DOHH2 (cell line): ENCODE data around the gene KCTD14.
"Not testable (repeated sequence)": the region's sequence is repeated elsewhere in the genome, so short reads cannot be mapped to it uniquely, and the experiment has no call there.

Experiments used
- H3F3A ChIP-seq: fragments of 200-600 bp; sonication (generic), shearing (Covaris generic); 2 replicates; pipeline ENCODE4 v1.6.0; 2016; ENCODE audit warnings: antibody characterized with exemption, mild to moderate bottlenecking; ENCODE audit not compliant: control insufficient read depth, insufficient read depth
- H3K27ac ChIP-seq: fragments of 200-600 bp; sonication (generic); 2 replicates; pipeline ENCODE4 v1.5.1; 2014; ENCODE audit warnings: low read depth, mild to moderate bottlenecking, low read length, moderate library complexity
- H3K27me3 ChIP-seq: fragments of 200-600 bp; sonication (generic); 2 replicates; pipeline ENCODE4 v1.6.1; 2014; ENCODE audit warnings: mild to moderate bottlenecking, low read length, mixed read lengths; ENCODE audit not compliant: control insufficient read depth
- H3K36me3 ChIP-seq: fragments of 200-600 bp; sonication (generic); 2 replicates; pipeline ENCODE4 v1.6.1; 2014; ENCODE audit warnings: mild to moderate bottlenecking, low read length, moderate library complexity, mixed read lengths; ENCODE audit not compliant: control insufficient read depth
- H3K4me1 ChIP-seq: fragments of 200-600 bp; sonication (generic); 2 replicates; pipeline ENCODE4 v1.6.1; 2014; ENCODE audit warnings: mild to moderate bottlenecking, low read length, mixed read lengths; ENCODE audit not compliant: control insufficient read depth
- H3K4me2 ChIP-seq: fragments of 200-600 bp; sonication (generic); 2 replicates; pipeline ENCODE4 v1.6.0; 2014; ENCODE audit warnings: mild to moderate bottlenecking, low read length, moderate library complexity
- H3K4me3 ChIP-seq: fragments of 200-600 bp; sonication (generic); 2 replicates; pipeline ENCODE4 v1.5.1; 2014; ENCODE audit warnings: mild to moderate bottlenecking, low read length, mixed read lengths
- H3K79me2 ChIP-seq: fragments of 200-600 bp; sonication (generic); 2 replicates; pipeline ENCODE4 v1.6.1; 2014; ENCODE audit warnings: mild to moderate bottlenecking, low read length, mixed read lengths; ENCODE audit not compliant: control insufficient read depth
- H3K9me2 ChIP-seq: fragments of 200-600 bp; sonication (generic); replicated peaks from 2 replicates; pipeline ENCODE4 v1.6.1; 2014; ENCODE audit warnings: mild to moderate bottlenecking, low read length, mixed read lengths; ENCODE audit not compliant: control insufficient read depth
- H3K9me3 ChIP-seq: fragments of 200-600 bp; sonication (generic); 2 replicates; pipeline ENCODE4 v1.6.1; 2014; ENCODE audit warnings: antibody characterized with exemption, low read length, mixed read lengths; ENCODE audit not compliant: control insufficient read depth, insufficient read depth
- H4K20me1 ChIP-seq: fragments of 200-600 bp; sonication (generic); 2 replicates; pipeline ENCODE4 v1.6.0; 2014; ENCODE audit warnings: low read depth, mild to moderate bottlenecking, antibody characterized with exemption, low read length, moderate library complexity; ENCODE audit not compliant: control insufficient read depth, insufficient read depth
- EZH2phosphoT487 ChIP-seq: fragments of 200-600 bp; sonication (generic); IDR thresholded peaks from 2 replicates; pipeline ENCODE4 v1.6.1; 2017; ENCODE audit warnings: borderline replicate concordance, mild to moderate bottlenecking, antibody characterized with exemption, low read length, moderate library complexity, mixed read lengths
- TF ChIP-seq, protein P1 (sequence below): fragments of 200-600 bp; sonication (generic); IDR thresholded peaks from one replicate; pipeline ENCODE4 v1.5.1; 2014; ENCODE audit warnings: antibody characterized with exemption, mild to moderate bottlenecking, low read depth, low read length; ENCODE audit not compliant: poor library complexity, severe bottlenecking

The KCTD14 gene

DNA sequence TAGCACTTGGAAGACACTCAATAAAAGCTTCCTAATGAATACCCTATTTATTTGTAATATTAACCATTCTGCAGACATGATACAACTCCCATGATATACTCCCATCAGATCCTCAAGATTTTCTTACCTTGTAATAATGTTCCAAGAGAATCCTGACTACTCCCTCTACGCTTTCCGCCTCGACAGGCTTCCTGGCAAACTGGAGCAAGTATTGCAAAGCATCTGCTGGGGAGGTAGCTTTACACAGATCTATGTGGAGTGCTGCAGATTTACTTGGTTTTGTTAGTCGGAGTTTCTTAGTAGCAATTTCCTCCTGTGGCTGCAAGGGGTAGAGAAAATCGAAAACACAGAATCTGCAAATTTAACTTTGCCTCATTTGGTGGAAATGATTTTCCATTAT, 32.1 kb downstream of the KCTD14 start:
- Histone ChIP-seq H3K9me3 (no peaks in the 10 kb centered on the region), H3K79me2 (peaks cover 33% of the 10 kb centered on the region), H3F3A (no peaks in the 10 kb centered on the region), H3K27me3 (no peaks in the 10 kb centered on the region), H4K20me1 (no peaks in the 10 kb centered on the region), H3K4me3 (no peak overlapping the region), H3K9me2 (no peaks in the 10 kb centered on the region), H3K36me3 (peaks cover 40% of the 10 kb centered on the region), H3K4me2 (no peak overlapping the region), H3K27ac (no peak overlapping the region), H3K4me1 (peaks cover 18% of the 10 kb centered on the region)
- TF ChIP-seq, protein P1, sequence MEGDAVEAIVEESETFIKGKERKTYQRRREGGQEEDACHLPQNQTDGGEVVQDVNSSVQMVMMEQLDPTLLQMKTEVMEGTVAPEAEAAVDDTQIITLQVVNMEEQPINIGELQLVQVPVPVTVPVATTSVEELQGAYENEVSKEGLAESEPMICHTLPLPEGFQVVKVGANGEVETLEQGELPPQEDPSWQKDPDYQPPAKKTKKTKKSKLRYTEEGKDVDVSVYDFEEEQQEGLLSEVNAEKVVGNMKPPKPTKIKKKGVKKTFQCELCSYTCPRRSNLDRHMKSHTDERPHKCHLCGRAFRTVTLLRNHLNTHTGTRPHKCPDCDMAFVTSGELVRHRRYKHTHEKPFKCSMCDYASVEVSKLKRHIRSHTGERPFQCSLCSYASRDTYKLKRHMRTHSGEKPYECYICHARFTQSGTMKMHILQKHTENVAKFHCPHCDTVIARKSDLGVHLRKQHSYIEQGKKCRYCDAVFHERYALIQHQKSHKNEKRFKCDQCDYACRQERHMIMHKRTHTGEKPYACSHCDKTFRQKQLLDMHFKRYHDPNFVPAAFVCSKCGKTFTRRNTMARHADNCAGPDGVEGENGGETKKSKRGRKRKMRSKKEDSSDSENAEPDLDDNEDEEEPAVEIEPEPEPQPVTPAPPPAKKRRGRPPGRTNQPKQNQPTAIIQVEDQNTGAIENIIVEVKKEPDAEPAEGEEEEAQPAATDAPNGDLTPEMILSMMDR, result no peak
- TF ChIP-seq EZH2phosphoT487, result no peak

DNA sequence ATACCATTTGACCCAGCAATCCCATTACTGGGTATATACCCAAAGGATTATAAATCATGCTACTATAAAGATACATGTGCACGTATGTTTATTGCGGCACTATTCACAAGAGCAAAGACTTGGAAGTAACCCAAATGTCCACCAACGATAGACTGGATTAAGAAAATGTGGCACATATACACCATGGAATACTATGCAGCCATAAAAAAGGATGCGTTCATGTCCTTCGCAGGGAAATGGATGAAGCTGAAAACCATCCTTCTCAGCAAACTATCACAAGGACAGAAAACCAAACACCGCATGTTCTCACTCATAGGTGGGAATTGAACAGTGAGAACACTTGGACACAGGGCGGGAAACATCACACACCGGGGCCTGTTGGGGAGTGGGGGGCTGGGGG, 36.6 kb downstream of the KCTD14 start:
- H4K20me1 ChIP-seq, H3K4me2 ChIP-seq, H3K27me3 ChIP-seq, H3K4me3 ChIP-seq, H3K9me3 ChIP-seq, H3K9me2 ChIP-seq, H3F3A ChIP-seq, H3K27ac ChIP-seq, H3K4me1 ChIP-seq: not testable (repeated sequence)
- Histone ChIP-seq H3K36me3 (peaks cover 45% of the 10 kb centered on the region), H3K79me2 (peaks cover 29% of the 10 kb centered on the region)

DNA sequence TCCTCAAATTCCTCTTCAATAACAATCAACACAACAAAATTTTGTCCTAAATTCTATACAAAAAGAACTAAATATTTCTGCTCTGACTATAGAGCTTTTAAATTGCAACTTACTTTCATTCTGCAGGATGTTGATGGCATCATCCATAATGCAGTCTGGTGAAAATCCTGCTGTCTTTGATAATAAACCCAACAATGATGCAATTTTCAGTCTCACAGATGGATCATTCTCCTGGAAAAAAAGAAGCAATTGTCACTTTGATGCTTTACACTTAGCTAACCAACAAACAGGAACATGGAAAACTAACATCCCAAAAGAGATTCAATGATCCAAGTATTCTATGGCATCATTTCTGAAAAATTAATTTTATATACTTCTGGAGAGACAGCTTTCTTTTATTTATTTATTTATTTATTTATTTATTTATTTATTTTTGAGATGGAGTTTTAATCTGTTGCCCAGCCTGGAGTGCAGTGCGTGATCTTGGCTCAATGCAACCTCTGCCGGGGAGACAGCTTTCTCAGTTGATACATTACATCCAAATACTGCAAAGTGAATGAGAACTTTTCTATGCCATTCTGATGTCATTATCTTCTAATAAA, 41.6 kb downstream of the KCTD14 start:
- H3K36me3 ChIP-seq, result peaks cover 41% of the 10 kb centered on the region
- H4K20me1 ChIP-seq, result no peaks in the 10 kb centered on the region

DNA sequence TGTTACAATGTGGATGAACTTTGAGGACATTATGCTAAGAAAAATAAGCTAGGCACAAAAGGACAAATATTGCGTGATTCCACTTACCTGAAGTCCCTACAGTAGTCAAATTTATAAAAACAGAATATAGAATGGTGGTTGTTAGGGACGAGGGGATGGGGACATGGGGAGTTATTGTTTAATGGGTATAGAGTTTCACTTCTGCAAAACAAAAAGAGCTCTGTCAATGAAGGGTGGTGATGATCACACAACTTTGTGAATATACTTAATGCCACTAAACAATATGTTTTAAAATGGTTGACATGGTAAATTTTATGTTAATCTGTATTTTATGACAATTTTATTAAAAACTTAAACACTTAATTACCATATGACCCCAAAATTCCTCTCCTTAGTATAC, 54.7 kb downstream of the KCTD14 start:
- Histone ChIP-seq H3K4me2 (no peak overlapping the region), H3F3A (no peaks in the 10 kb centered on the region), H3K27me3 (no peaks in the 10 kb centered on the region), H3K9me3 (no peaks in the 10 kb centered on the region), H3K4me1 (peaks cover 5% of the 10 kb centered on the region; the same call in 1 of the 2 replicates), H3K4me3 (no peak overlapping the region), H3K79me2 (no peaks in the 10 kb centered on the region), H3K27ac (no peak overlapping the region), H4K20me1 (no peaks in the 10 kb centered on the region), H3K36me3 (peaks cover 12% of the 10 kb centered on the region; the same call in 1 of the 2 replicates), H3K9me2 (no peaks in the 10 kb centered on the region)
- TF ChIP-seq EZH2phosphoT487, result no peak
- TF ChIP-seq, protein P1, result no peak

More for the DNA sequence above, 41.6 kb downstream of the KCTD14 start:
- H3K9me3 ChIP-seq, result no peaks in the 10 kb centered on the region
- no peak overlapping the region for H3K4me2 ChIP-seq
- no peak for TF ChIP-seq EZH2phosphoT487
- TF ChIP-seq, protein P1, result no peak
- H3K79me2 ChIP-seq, result peaks cover 27% of the 10 kb centered on the region
- no peak overlapping the region for H3K27ac ChIP-seq
- no peaks in the 10 kb centered on the region for H3K4me1 ChIP-seq
- no peaks in the 10 kb centered on the region for H3K9me2 ChIP-seq
- no peak overlapping the region for H3K4me3 ChIP-seq
- no peaks in the 10 kb centered on the region for H3K27me3 ChIP-seq
- no peaks in the 10 kb centered on the region for H3F3A ChIP-seq
